GM23338 (cell line): Measurements from ENCODE around the gene RNF4. TPM values are rescaled to one million over a fixed set of nuclear protein-coding genes. Genes with fewer than 3 reads are reported as not detected.

Source experiments
- ATAC-seq: fragments of 200-7000 bp; cut with Tn5 transposase; 3 replicates; pipeline ENCODE4 v1.9.1; 2020
- DNase-seq: peaks from one replicate; pipeline ENCODE4 v3.0.0-alpha.2; 2015; ENCODE audit warnings: low spot score
- H2AFZ ChIP-seq: fragments of 200-600 bp; sonication (generic); 2 replicates; pipeline ENCODE4 v1.8.0; 2016; ENCODE audit warnings: antibody characterized with exemption, mild to moderate bottlenecking, moderate library complexity
- H3F3A ChIP-seq: fragments of 200-600 bp; sonication (generic); replicated peaks from 2 replicates; pipeline ENCODE4 v1.8.0; 2017; ENCODE audit warnings: antibody characterized with exemption, mixed run types, low read depth
- H3K27ac ChIP-seq: fragments of 200-600 bp; sonication (generic); 2 replicates; pipeline ENCODE4 v1.6.1; 2016; ENCODE audit warnings: low read depth
- H3K27me3 ChIP-seq: fragments of 200-600 bp; sonication (generic); 2 replicates; pipeline ENCODE4 v1.8.0; 2016; ENCODE audit warnings: mild to moderate bottlenecking, mixed run types, moderate library complexity; ENCODE audit not compliant: insufficient read depth
- H3K36me3 ChIP-seq: fragments of 200-600 bp; sonication (generic); 2 replicates; pipeline ENCODE4 v1.8.0; 2016; ENCODE audit warnings: mild to moderate bottlenecking; ENCODE audit not compliant: insufficient read depth
- H3K4me1 ChIP-seq: fragments of 200-600 bp; sonication (generic); 2 replicates; pipeline ENCODE4 v1.8.0; 2016; ENCODE audit warnings: mild to moderate bottlenecking, moderate library complexity; ENCODE audit not compliant: insufficient read depth
- H3K4me2 ChIP-seq: fragments of 200-600 bp; sonication (generic); 2 replicates; pipeline ENCODE4 v1.7.1; 2017; ENCODE audit warnings: mixed run types
- H3K4me3 ChIP-seq: fragments of 200-600 bp; sonication (generic); 2 replicates; pipeline ENCODE4 v1.6.1; 2016; ENCODE audit warnings: mixed run types
- H3K79me2 ChIP-seq: fragments of 200-600 bp; sonication (generic); replicated peaks from 2 replicates; pipeline ENCODE4 v1.8.0; 2017; ENCODE audit warnings: mild to moderate bottlenecking; ENCODE audit not compliant: insufficient read depth
- H3K9me2 ChIP-seq: fragments of 200-600 bp; sonication (generic); 2 replicates; pipeline ENCODE4 v1.8.0; 2017; ENCODE audit not compliant: insufficient read depth
- H4K20me1 ChIP-seq: fragments of 200-600 bp; sonication (generic); replicated peaks from 2 replicates; pipeline ENCODE4 v1.8.0; 2017; ENCODE audit warnings: mild to moderate bottlenecking; ENCODE audit not compliant: insufficient read depth
- H3K27ac Mint-ChIP-seq: 2 replicates; pipeline ENCODE4 v1.8.0; 2020; ENCODE audit warnings: inconsistent platforms, mild to moderate bottlenecking, moderate library complexity, mixed read lengths
- H3K27me3 Mint-ChIP-seq: 3 replicates; pipeline ENCODE4 v1.8.0; 2022; ENCODE audit warnings: low read depth, mild to moderate bottlenecking, moderate library complexity, mixed read lengths, inconsistent platforms; ENCODE audit not compliant: insufficient read depth, poor library complexity
- H3K36me3 Mint-ChIP-seq: 3 replicates; pipeline ENCODE4 v1.8.0; 2021; ENCODE audit warnings: low read depth, mild to moderate bottlenecking, inconsistent platforms, moderate library complexity, mixed read lengths
- H3K4me1 Mint-ChIP-seq: 3 replicates; pipeline ENCODE4 v1.8.0; 2020; ENCODE audit warnings: mild to moderate bottlenecking, inconsistent platforms, mixed read lengths
- H3K4me3 Mint-ChIP-seq: 3 replicates; pipeline ENCODE4 v1.8.0; 2021; ENCODE audit warnings: moderate library complexity, mild to moderate bottlenecking, inconsistent platforms, mixed read lengths
- H3K9me3 Mint-ChIP-seq: 3 replicates; pipeline ENCODE4 v1.8.0; 2020; ENCODE audit warnings: moderate library complexity, mild to moderate bottlenecking, inconsistent platforms, mixed read lengths
- CTCF ChIP-seq, 2 experiments: fragments of 200-600 bp in 1 of 2; sonication (generic) in 1 of 2; conservative IDR thresholded peaks; 2 replicates each; pipeline versions ENCODE4 v1.5.1 to v1.6.1; 2016 to 2017; ENCODE audit warnings: antibody characterized with exemption in 2 of 2, low read depth in 2 of 2, mild to moderate bottlenecking in 2 of 2, moderate library complexity in 1 of 2
- EZH2 ChIP-seq: fragments of 200-600 bp; sonication (generic); IDR thresholded peaks from one replicate; pipeline ENCODE4 v1.8.0; 2017; ENCODE audit warnings: antibody characterized with exemption, mild to moderate bottlenecking, low read depth; ENCODE audit not compliant: unreplicated experiment
- EZH2phosphoT487 ChIP-seq: fragments of 200-600 bp; sonication (generic); IDR thresholded peaks from one replicate; pipeline ENCODE4 v1.8.1; 2018; ENCODE audit warnings: antibody characterized with exemption; ENCODE audit not compliant: unreplicated experiment
- JUNB ChIP-seq: IDR thresholded peaks from one replicate; pipeline ENCODE4 v1.6.1; 2016; ENCODE audit warnings: antibody characterized with exemption; ENCODE audit not compliant: unreplicated experiment
- NANOG ChIP-seq: IDR thresholded peaks from 2 replicates; pipeline ENCODE4 v1.6.1; 2016; ENCODE audit warnings: antibody characterized with exemption, borderline replicate concordance
- POLR2AphosphoS5 ChIP-seq: IDR thresholded peaks from 2 replicates; pipeline ENCODE4 v1.6.1; 2016; ENCODE audit warnings: antibody characterized with exemption, low read depth
- REST ChIP-seq: IDR thresholded peaks from one replicate; pipeline ENCODE4 v1.6.1; 2018; ENCODE audit warnings: antibody characterized with exemption; ENCODE audit not compliant: unreplicated experiment
- STAT1 ChIP-seq: IDR thresholded peaks from one replicate; pipeline ENCODE4 v1.6.1; 2016; ENCODE audit warnings: antibody characterized with exemption; ENCODE audit not compliant: unreplicated experiment
- ZNF331 ChIP-seq: fragments of 250-450 bp; sonication (Bioruptor Pico); IDR thresholded peaks from 2 replicates; pipeline ENCODE4 v1.5.0; 2020; ENCODE audit warnings: low read depth, mild to moderate bottlenecking, moderate library complexity
- polyA plus RNA-seq: library from polyadenylated mRNA; unstranded; fragments of >200 nt; fragmentation: Nextera tagmentation; extraction: Ambion mirVana; gene quantifications from 2 replicates; pipeline ENCODE4 v1.2.1, GENCODE V29; 2016
- total RNA-seq: library from RNA; depleted of rRNA; stranded (reverse); fragments of >200 nt; shearing (Covaris generic); gene quantifications from 2 replicates; pipeline ENCODE4 v1.2.3, GENCODE V29; 2014
- TF ChIP-seq, protein P1 (sequence below): IDR thresholded peaks from 2 replicates; pipeline ENCODE4 v1.6.1; 2016; ENCODE audit warnings: antibody characterized with exemption

The RNF4 gene
- total and polyA plus RNA-seq, 2 experiments from 2014 or later, result 47.7 to 77.2 TPM

DNA sequence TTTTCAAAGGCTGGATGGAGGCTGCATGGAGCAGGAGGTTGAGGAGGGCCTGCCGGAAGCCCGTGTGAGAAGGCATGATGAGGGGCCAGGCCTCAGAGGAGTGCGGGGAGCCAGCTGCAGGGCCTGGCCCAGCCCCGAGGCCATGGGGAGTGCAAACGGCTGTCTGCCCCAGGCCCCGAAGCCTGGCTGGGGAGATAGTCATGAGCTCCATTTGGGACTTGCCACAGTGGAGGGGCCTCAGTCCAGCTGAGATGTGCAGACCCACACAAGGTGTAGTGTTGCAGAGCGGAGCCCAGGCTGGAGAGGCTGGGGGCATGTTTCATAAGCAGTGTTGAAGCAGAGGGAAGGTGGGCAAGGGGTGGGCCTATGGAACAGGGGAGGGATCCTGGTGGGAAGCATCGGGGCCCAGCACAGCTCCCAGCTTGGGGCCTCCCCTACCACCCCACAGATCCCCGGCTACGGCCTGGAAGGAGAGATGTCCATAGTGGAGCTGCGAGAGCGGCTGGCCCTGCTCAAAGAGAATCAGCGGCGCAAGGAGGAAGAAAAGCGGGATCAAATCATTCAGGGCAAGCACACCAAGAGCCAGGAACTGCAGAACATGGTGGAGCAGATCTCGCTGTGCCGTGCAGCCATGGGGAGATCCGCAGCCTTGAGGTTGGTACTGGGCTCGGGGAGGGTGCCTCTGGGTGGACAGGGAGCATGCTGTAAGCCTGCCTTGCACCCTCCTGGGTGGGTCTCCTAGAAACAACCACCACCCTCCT lies 9.1 kb upstream of the RNF4 start:
- Histone ChIP-seq H3F3A (peaks cover 14% of the 10 kb centered on the region), H3K4me3 (no peak overlapping the region), H3K4me2 (no peak overlapping the region), H3K79me2 (no peaks in the 10 kb centered on the region), H3K9me2 (no peaks in the 10 kb centered on the region), H4K20me1 (no peaks in the 10 kb centered on the region), H3K27me3 (peaks cover 28% of the 10 kb centered on the region), H3K27ac (no peak overlapping the region), H3K4me1 (peaks cover 10% of the 10 kb centered on the region; the same call in 1 of the 2 replicates), H3K36me3 (no peaks in the 10 kb centered on the region), H2AFZ (no peak overlapping the region)
- Mint-ChIP-seq H3K27me3 (peaks cover 37% of the 10 kb centered on the region), H3K4me1 (peaks cover 16% of the 10 kb centered on the region), H3K27ac (no peak overlapping the region), H3K4me3 (no peak overlapping the region), H3K36me3 (no peaks in the 10 kb centered on the region; the same call in 2 of the 3 replicates), H3K9me3 (no peaks in the 10 kb centered on the region)
- TF ChIP-seq, protein P1, sequence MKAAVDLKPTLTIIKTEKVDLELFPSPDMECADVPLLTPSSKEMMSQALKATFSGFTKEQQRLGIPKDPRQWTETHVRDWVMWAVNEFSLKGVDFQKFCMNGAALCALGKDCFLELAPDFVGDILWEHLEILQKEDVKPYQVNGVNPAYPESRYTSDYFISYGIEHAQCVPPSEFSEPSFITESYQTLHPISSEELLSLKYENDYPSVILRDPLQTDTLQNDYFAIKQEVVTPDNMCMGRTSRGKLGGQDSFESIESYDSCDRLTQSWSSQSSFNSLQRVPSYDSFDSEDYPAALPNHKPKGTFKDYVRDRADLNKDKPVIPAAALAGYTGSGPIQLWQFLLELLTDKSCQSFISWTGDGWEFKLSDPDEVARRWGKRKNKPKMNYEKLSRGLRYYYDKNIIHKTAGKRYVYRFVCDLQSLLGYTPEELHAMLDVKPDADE, result no peak
- no peak for TF ChIP-seq REST
- no peak for DNase-seq
- no peak for ATAC-seq

DNA sequence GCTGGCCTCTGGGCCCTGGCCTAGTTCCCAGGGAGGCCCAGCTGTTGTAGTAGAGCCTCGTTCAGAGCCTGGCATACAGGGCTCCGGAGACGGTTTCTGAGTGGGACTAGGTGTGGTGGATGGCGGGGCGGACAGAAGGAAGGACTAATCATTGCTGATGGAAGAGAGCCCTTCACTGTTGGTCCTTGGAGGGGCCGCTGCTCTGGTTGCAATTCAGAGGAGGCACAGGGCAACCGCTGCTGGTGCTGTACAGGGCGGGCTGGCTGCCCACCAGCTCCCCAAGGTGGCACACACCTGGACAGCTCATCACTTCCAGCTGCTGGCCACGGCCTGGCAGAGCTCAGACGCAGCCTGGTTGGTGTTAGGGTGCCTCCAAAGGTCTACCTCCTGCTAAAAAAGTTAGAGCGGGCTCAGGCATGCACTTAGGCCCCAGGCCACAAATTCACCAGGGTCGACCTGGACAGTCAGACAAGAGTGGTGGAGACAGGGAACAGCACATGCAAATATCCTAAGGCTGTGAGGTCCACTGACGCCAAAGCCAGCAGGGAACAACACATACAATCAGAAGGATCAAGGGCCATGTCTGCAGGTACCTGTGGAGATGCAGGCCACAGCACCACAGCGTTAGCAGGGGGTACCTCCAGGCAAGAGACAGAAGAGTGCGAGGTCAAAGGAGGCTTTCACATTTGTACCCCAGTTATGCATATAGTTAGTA lies 7.5 kb upstream of the RNF4 start:
- H3K27me3 ChIP-seq, result peaks cover 28% of the 10 kb centered on the region
- H3K4me3 Mint-ChIP-seq, result peak overlapping the region; percentile 72
- H4K20me1 ChIP-seq, result 0 out of 2 replicates have a peak, but pooled peaks cover 4% of the 10 kb centered on the region
- no peaks in the 10 kb centered on the region; the same call in 2 of the 3 replicates for H3K36me3 Mint-ChIP-seq
- H3K27ac ChIP-seq, result no peak overlapping the region
- peak overlapping the region; percentile 99 for H2AFZ ChIP-seq
- no peaks in the 10 kb centered on the region for H3K9me2 ChIP-seq
- H3K27ac Mint-ChIP-seq, result no peak overlapping the region
- DNase-seq, result no peak
- peaks cover 37% of the 10 kb centered on the region for H3K27me3 Mint-ChIP-seq
- H3K9me3 Mint-ChIP-seq, result no peaks in the 10 kb centered on the region
- H3K4me1 Mint-ChIP-seq, result peaks cover 16% of the 10 kb centered on the region
- peak overlapping the region; percentile 88 for H3K4me2 ChIP-seq
- H3K79me2 ChIP-seq, result no peaks in the 10 kb centered on the region
- H3K36me3 ChIP-seq, result no peaks in the 10 kb centered on the region
- no peak for ATAC-seq
- peaks cover 10% of the 10 kb centered on the region; the same call in 1 of the 2 replicates for H3K4me1 ChIP-seq
- peak overlapping the region; percentile 68 for H3K4me3 ChIP-seq
- peaks cover 14% of the 10 kb centered on the region for H3F3A ChIP-seq
- TF ChIP-seq STAT1 (no peak), CTCF (conservative IDR thresholded peaks at IDR 0.05; ENCODE audit: low read depth in 2 of 2) (no peak), ZNF331 (no peak), EZH2 (no peak), NANOG (no peak), EZH2phosphoT487 (no peak), JUNB (no peak), POLR2AphosphoS5 (no peak)
- TF ChIP-seq, protein P1, result no peak
